ENCODE results near the gene SMIM35. TPM values are rescaled to one million over a fixed set of nuclear protein-coding genes. Genes with fewer than 3 reads are reported as not detected.

SMIM35 gene
- total RNA-seq, 1 donor from 2014 or later: not detected

DNA sequence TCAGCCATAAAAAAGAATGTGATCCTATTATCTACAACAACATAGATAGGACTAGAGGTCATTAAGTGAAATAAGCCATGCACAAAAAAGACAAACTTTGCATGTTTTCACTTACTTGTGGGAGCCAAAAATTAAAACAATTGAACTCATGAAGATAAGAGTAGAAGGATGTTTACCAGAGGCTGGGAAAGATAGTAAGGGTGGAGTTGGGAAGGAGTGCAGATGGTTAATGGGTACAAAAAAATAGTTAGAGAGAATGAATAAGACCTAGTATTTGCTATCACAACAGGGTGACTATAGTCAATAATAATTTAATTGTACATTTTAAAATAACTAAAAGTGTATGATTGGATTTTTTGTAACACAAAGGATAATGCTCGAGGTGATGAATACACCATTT lies 127.8 kb downstream of the SMIM35 start:
- DNase-seq (ENCODE audit: low spot score): no peak

Other genes with a start within 250 kb of the SMIM35 start
- 185 TPM for gene FXYD6, start 210.3 kb downstream of the SMIM35 start, total RNA-seq
- 0.63 TPM for gene TMPRSS13, start 157.6 kb downstream of the SMIM35 start, total RNA-seq
- gene IL10RA, start 100.6 kb downstream of the SMIM35 start, total RNA-seq: 29.3 TPM
- 180 TPM for gene TMPRSS4, start 9.9 kb downstream of the SMIM35 start, total RNA-seq
- 3.5 TPM for gene SCN4B, start 65.9 kb upstream of the SMIM35 start, total RNA-seq
- 0.69 TPM for gene SCN2B, start 89.7 kb upstream of the SMIM35 start, total RNA-seq
- 12.9 TPM for gene JAML, start 138.0 kb upstream of the SMIM35 start, total RNA-seq
- 23.2 TPM for gene MPZL3, start 165.4 kb upstream of the SMIM35 start, total RNA-seq
- gene MPZL2, start 177.3 kb upstream of the SMIM35 start, total RNA-seq: 72.5 TPM
- gene CD3E, start 217.8 kb upstream of the SMIM35 start, total RNA-seq: 15.7 TPM

Data from mucosa of gallbladder (tissue), 1 donor.